SW480 (cell line): Measurements from ENCODE around the gene TUT1.
"Not testable (repeated sequence)": the region's sequence is repeated elsewhere in the genome, so short reads cannot be mapped to it uniquely, and the experiment has no call there.

Experiments
- DNase-seq: peaks from one replicate; pipeline ENCODE4 v3.0.0-alpha.2; 2016; ENCODE audit warnings: low spot score

The TUT1 gene

DNA sequence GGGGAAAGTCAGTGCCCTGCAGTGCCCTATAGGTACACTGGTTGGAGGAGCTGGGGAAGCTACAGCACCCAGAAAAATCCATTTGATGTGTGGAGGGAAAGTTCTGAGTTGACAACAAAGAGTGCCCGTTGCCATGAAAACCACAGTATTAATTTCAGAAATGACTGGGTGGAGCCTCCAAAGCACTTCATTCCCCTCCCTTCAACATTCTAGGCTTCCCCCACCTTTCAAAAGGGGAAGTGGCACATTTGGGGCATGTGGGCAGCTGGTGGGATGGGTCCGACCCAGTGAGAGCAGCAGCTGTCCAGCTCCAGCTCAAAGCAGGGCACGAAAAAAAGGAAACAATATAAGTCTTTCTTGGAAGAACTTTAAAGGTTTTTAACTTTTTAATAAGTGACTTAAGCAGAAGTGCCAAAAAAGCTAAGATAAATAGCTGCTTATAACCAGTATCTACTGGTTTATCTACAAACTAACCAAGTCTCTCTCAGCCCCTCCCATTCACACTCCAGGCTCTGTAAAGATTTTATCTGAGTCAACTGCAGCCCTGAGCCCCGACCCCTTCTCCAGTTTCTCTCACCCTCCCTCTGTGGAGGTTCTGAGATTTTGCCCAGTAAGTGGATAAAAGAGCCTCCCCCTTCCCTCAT lies 35.7 kb downstream of the TUT1 start:
- DNase-seq: no peak

- DNase-seq: no peak
Measured at GRCh38 chr11:62554387-62555167, 36.7 kb downstream of the TUT1 start.

DNA sequence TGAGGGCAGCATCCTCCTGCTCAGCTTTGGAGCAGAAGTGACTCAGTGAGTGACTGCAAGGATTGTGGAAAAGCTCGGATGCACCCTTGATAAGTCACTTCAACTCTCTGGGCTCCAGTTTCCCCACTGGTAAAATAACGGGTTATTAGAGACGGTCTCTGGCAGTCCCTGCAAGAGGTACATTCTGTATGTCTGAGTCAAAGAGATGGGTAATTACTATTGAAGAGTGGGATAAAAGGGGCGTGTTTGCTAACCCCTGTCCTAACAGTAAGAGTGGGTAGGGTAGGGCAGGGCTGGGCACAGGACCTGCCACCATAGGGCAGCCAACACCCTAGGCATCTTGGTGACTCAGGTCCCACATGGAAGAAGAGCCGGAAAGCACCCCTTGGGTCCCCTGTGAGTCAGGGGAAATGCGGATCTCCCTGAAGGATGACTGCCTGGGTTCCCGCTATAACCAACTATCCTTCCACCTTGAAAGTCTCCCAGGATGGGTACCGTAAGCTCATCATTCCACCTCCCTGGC lies 37.4 kb downstream of the TUT1 start:
- DNase-seq: peak; percentile 87

- peak; percentile 95 for DNase-seq
Measured at GRCh38 chr11:62553080-62553838, 38.1 kb downstream of the TUT1 start.

DNA sequence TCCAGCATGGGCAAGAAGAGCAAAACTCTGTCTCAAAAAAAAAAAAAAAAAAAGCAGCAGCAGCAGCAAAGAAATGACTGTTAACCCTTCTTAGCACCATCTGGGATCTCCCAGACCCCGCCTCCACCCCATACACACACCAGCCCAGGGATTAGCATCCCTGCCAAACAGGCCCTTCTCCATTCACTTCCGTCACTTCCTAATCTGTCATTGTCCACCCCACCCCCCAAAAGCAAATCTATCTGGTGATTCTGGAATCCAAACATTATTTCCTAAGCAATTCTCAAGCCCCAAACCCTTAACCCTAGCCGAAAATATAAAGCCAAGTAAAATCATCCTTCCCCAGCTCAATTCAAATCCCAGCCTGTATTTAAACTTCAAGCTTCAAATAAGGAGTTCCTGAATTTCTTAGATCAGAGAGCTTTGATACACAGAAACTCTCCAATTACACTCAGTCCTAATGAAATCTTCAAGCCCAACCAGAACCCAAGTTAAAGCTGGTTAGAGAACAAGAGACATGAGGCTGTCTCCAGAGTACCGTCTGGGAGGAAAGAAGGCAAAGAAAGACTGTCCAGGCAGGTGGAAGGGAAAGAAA lies 38.7 kb downstream of the TUT1 start:
- DNase-seq: no peak

DNA sequence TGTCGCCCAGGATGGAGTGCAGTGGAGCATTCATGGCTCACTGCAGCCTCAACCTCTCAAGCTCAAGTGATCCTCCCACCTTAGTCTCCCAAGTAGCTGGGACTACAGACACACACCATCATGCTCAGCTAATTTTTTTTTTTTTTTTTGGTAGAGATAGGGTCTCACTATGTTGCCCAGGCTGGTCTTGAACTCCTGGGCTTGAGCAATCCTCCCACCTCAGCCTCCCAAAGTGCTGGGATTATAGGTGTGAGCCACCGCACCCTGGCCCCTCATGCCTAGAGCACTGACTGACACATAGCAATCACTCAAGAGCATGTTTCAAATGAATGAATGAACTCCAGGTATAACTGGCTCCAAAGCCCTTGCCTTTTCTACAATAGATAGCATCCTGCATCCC lies 40.8 kb downstream of the TUT1 start:
- DNase-seq: not testable (repeated sequence)

GRCh38 chr11:62548545-62549335 lies 42.6 kb downstream of the TUT1 start:
- DNase-seq: no peak

- DNase-seq: peak; percentile 83
Measured at GRCh38 chr11:62547691-62548281, 43.5 kb downstream of the TUT1 start.

DNA sequence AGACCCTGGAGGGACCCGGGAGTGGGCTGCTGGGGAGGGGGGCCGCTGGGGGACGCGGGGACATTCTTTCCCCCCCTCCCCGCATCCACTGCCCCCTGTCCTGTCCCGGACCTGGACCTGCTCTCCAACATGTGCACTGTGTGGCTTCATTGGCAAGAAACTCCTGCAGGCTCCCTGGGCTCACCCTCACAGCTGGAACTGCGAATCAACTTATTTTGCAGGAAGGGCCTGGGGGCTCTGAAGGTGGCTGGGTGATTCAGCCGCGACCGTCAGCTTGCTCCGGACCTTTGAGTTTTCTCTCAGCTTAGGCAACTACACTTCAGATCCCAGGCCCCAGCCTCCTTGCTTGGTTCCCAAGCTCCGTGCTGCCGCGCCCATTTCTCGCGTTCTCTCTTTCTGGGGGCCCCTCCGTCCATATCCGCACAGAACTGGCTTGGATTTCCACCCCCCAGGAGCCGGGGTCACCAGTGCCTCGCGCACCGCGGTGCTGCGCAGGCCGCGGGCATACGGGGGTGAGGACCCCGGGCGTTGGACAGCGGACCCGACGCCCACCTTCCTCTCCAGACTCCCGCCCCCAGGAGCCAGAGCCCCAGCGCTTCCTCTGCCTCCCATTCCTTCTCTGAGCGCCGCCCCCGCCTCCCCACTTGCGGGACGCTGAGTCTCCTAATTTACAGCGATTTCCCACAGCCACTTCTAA lies 44.2 kb downstream of the TUT1 start:
- DNase-seq: peak; percentile 58

DNA sequence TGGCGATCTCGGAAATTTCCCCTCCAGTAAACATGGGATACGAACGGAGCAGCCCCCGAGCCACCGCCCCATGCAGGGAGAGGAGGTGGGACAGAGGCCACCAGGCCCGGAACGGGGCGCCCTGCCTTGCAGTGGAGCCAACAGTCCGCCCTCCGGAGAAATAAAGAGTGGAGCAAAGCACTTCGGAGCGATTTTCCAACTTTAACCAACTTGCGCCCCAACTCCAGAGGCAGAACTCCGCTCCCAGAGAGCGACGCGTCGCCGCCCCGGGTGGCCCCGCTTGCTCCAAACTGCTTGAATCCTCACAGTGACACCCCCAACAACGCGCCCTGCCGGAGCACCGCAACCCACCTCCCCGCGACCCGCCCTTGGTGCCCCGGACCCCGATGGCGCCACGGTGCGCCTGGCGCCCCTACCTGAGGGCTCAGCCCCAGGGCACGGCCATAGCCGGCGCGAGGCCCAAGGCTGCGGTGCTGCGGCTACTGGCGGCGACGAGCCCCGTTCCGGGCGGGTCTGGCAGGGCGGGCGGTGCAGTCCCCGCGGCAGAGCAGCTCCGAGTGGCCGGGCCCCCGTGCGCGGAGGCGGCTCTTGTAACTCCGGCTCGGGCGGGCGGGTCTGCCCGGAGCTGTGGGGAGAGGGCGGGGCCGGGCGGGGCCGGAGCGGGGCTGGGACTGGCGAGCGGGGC lies 44.9 kb downstream of the TUT1 start, which contains the start of gene AHNAK:
TSS of gene AHNAK (minus strand) at position 563 of the 685 bp plus-strand sequence. CDS start 10,708 bp downstream, outside the sequence.
- peak; percentile 76 for DNase-seq

- DNase-seq: peak; percentile 89
Measured at GRCh38 chr11:62545437-62546243, 45.7 kb downstream of the TUT1 start.

- peak; percentile 59 for DNase-seq
Measured at GRCh38 chr11:62544581-62545436, 46.5 kb downstream of the TUT1 start.

- DNase-seq: no peak
Measured at GRCh38 chr11:62543680-62544444, 47.5 kb downstream of the TUT1 start.

- DNase-seq: peak; percentile 82
Measured at GRCh38 chr11:62542750-62543567, 48.4 kb downstream of the TUT1 start.

DNA sequence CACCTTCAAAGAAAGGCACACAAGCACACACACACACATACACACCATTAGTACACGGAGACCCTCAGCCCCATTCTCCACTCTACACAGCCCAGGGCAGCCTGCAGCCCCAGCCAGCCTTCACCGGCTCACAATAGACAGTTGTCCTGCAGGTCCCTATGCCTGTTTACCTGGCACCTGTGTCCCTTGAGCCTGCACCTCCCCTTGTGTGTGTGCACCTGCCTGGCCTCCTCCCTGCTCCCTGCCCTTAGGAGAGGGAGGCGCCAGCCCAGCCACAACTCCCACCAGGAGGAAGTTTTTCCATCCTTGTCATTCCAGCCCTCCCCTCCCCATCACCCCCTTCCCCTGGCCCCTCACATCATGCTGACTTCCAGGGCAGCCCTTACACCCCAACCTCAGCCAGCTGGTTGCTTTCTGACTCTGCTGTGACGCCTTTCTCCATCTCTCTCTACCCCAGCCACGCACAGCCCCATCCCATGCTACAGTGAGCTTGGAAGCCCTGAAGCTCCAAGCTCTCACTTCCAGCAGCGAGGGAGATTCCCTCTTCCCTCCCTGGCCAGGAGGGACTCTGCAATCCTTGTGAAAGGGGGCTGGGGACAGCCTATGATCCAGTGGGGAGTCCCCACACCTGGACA lies 49.1 kb downstream of the TUT1 start:
- no peak for DNase-seq
